D721Med (cell line): ENCODE results near the gene PABPC1L.

Experiments used
- DNase-seq: peaks from one replicate; pipeline ENCODE4 v3.0.0; 2011; ENCODE audit warnings: low spot score; ENCODE audit not compliant: insufficient read length
- FAIRE-seq: peaks from 2 replicates; lab custom pipeline; 2011; peaks lifted over from hg19 to GRCh38; lab: Jason Lieb, UNC
- CTCF ChIP-seq: IDR thresholded peaks from 2 replicates; pipeline ENCODE4 v1.5.1; 2012; ENCODE audit warnings: mild to moderate bottlenecking, control low read depth; ENCODE audit not compliant: insufficient read depth; ENCODE audit errors: missing control alignments

The PABPC1L gene

GRCh38 chr20:44960103-44960852 lies 50.4 kb downstream of the PABPC1L start, which contains the start of gene TOMM34:
TOMM34 (minus strand) TSS chr20:44960397; CDS start chr20:44960333, 64 bp downstream.
- no peak for FAIRE-seq
- no peak for TF ChIP-seq CTCF
- DNase-seq = peak; percentile 90

DNA sequence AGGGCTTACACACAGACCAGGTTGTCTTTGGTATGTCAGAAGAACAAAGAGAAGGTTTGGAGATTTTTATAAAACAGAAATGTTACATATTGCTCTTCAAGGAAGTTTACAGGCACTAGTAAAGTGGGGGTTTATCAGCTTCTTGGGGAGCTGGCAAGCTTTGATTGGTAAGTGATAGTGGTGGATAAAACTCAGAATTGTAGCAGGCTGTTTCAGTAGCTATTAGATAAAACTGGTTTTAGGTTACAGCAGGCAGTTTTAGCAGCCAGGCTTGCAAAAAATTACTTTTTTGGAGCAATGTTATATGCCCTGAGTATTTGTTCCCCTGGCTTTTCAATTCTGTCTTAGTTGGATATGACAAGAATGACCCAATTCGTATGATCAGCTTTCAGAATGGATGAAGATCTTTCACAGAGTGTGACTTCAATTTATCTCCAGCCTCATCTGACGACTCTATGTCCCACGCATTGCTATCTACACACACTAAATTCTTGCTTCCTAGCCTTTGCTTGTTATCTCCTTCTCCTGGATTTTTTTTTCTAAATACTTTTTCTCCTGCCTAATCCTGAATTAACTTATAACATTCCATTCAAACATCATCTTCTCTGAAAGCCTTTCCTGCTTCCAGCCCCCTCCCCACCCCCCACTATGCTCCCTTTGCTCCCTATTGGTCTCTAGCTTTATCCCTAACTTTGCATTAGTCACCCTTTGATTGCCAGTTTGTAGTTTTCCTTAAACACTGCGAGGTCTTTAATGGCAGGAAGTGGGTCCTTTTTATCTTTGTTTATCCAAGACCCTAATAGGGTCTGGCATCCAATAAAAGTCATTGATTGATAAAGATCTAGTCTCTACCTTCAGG lies 51.4 kb downstream of the PABPC1L start:
- TF ChIP-seq CTCF = no peak
- FAIRE-seq (no peak), DNase-seq (no peak)

DNA sequence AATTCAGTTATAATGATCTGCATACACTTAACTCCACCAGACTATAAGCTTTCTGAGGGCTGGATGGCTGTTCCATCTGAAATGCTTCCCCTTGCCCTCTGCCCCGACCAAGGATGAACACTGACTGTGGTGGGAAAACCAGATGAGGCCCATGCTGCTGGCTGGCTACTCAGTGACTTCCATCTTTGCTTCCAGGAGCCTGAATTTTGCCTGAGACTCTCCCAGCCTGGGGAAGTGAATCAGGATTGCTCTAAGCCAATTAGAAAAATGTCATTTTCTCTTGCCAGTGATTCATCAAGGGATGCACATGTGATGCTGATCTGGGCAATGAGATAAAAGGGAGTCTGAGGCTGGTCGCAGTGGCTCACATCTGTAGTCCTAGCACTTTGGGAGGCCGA lies 52.0 kb downstream of the PABPC1L start:
- no peak for DNase-seq
- no peak for TF ChIP-seq CTCF
- FAIRE-seq = no peak

- no peak for TF ChIP-seq CTCF
- DNase-seq (no peak), FAIRE-seq (no peak)
These were observed 52.6 kb downstream of the PABPC1L start for GRCh38 chr20:44962483-44962882.

DNA sequence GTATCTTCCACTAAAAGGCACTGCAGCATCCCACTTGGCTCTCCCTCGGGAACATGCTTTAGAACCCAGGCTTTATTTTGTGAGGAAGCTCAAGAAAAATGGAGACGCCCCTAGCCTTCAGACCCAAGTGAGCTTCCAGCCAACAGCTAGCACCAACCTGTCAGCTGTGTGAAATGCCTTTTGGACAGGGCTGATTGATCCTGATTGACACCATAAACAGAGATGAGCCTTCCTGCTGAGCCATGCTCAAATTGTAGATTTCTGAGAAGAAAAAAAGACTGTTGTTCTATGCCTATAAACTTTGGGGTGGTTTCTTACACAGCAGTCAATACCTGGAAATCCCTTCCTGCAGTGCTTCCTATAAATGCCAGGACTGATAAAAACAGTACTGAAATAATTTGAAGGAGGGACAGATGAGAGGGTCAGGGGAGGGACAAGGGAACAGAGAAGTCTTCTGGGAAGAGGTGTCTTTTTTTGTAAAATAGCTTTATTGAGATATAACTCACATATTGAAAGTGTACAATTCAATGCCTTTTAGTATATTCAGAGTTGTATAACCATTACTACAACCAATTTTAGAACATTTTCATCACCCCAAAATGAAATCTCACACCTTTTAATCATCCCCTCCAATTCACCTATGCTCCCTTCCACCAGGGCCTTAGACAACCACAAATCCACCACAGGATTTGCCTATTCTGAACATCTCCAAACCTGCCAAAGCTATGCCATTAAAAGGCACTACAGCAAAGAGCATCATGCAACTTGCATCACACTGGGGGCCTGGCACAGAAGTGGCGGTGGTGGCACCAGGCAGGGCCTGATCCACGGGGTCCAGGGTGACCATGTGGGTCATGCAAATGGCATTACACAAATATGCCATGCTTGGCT lies 53.7 kb downstream of the PABPC1L start:
- no peak for FAIRE-seq

More for the DNA sequence above, 53.7 kb downstream of the PABPC1L start:
- TF ChIP-seq CTCF = no peak
- DNase-seq = no peak
